GM18505 (cell line): Measurements from ENCODE around the gene PTBP3.
"Not testable (repeated sequence)": the region's sequence is repeated elsewhere in the genome, so short reads cannot be mapped to it uniquely, and the experiment has no call there.

Source experiments
- ATAC-seq: cut with Tn5 transposase; IDR thresholded peaks from one replicate; pipeline ENCODE4 v1.9.1; 2021; ENCODE audit not compliant: unreplicated experiment
- POLR2A ChIP-seq: IDR thresholded peaks from 4 replicates; pipeline ENCODE4 v1.6.1; 2011; ENCODE audit warnings: borderline replicate concordance; ENCODE audit not compliant: insufficient read depth, insufficient read length; ENCODE audit errors: extremely low read depth

Gene PTBP3

GRCh38 chr9:112332977-112333638, at the start of gene PTBP3:
TSS of gene PTBP3 (minus strand) at chr9:112333619. CDS start at chr9:112297865, 35,754 bp downstream.
- TF ChIP-seq POLR2A, result peak; percentile 80
- peak; percentile 57 for ATAC-seq

GRCh38 chr9:112382501-112383364, 49.3 kb upstream of the PTBP3 start:
- ATAC-seq, result no peak

GRCh38 chr9:112382066-112382465, 48.6 kb upstream of the PTBP3 start:
- no peak for TF ChIP-seq POLR2A
- ATAC-seq, result no peak

More at GRCh38 chr9:112382501-112383364, 49.3 kb upstream of the PTBP3 start:
- TF ChIP-seq POLR2A, result no peak

- ATAC-seq, result no peak
- no peak for TF ChIP-seq POLR2A
These were observed 47.4 kb upstream of the PTBP3 start for GRCh38 chr9:112380825-112381221.

GRCh38 chr9:112380102-112380824, 46.8 kb upstream of the PTBP3 start, which contains the start of gene HSDL2:
TSS of gene HSDL2 (plus strand) at chr9:112380108. CDS start at chr9:112380164, 56 bp downstream.
- ATAC-seq, result peak; percentile 21
- peak; percentile 23 for TF ChIP-seq POLR2A

- TF ChIP-seq POLR2A, result peak; percentile 77
- peak; percentile 79 for ATAC-seq
These were observed 46.0 kb upstream of the PTBP3 start for GRCh38 chr9:112379177-112380101.

- no peak for TF ChIP-seq POLR2A
- peak; percentile 4 for ATAC-seq
These were observed 45.1 kb upstream of the PTBP3 start for GRCh38 chr9:112378328-112379176.

GRCh38 chr9:112377684-112378327, 44.4 kb upstream of the PTBP3 start:
- TF ChIP-seq POLR2A, result no peak
- no peak for ATAC-seq

- TF ChIP-seq POLR2A, result no peak
- no peak for ATAC-seq
These were observed 43.7 kb upstream of the PTBP3 start for GRCh38 chr9:112377087-112377486.

- no peak for ATAC-seq
- TF ChIP-seq POLR2A, result no peak
These were observed 41.9 kb upstream of the PTBP3 start for GRCh38 chr9:112375361-112375760.

- ATAC-seq, result not testable (repeated sequence)
These were observed 40.8 kb upstream of the PTBP3 start for GRCh38 chr9:112374232-112374631.

GRCh38 chr9:112373666-112374065, 40.2 kb upstream of the PTBP3 start:
- not testable (repeated sequence) for ATAC-seq
